HG03097 (cell line): ENCODE data around the gene PLA2G12A.

Source experiments
- ATAC-seq: cut with Tn5 transposase; IDR thresholded peaks from one replicate; pipeline ENCODE4 v1.9.1; 2021; ENCODE audit not compliant: unreplicated experiment, low FRiP score

The PLA2G12A gene

GRCh38 chr4:109729718-109730618, at the start of gene PLA2G12A:
Gene PLA2G12A, minus strand, starts transcription at chr4:109730070. Its CDS starts 261 bp downstream, at chr4:109729809.
- peak; percentile 77 for ATAC-seq

- no peak for ATAC-seq
These were observed 35.0 kb upstream of the PLA2G12A start for GRCh38 chr4:109764789-109765402.

GRCh38 chr4:109764376-109764775, 34.5 kb upstream of the PLA2G12A start:
- ATAC-seq: no peak

- ATAC-seq: no peak
These were observed 30.8 kb upstream of the PLA2G12A start for GRCh38 chr4:109760682-109761081.

- no peak for ATAC-seq
These were observed 25.8 kb upstream of the PLA2G12A start for GRCh38 chr4:109755656-109756055.

GRCh38 chr4:109754093-109754857, 24.4 kb upstream of the PLA2G12A start:
- no peak for ATAC-seq

GRCh38 chr4:109752525-109752924, 22.7 kb upstream of the PLA2G12A start:
- ATAC-seq: no peak

- no peak for ATAC-seq
These were observed 22.0 kb upstream of the PLA2G12A start for GRCh38 chr4:109751852-109752251.

- no peak for ATAC-seq
These were observed 20.9 kb upstream of the PLA2G12A start for GRCh38 chr4:109750652-109751244.

- ATAC-seq: no peak
These were observed 19.7 kb upstream of the PLA2G12A start for GRCh38 chr4:109749388-109750082.

- no peak for ATAC-seq
These were observed 18.2 kb upstream of the PLA2G12A start for GRCh38 chr4:109748114-109748513.

- no peak for ATAC-seq
These were observed 16.9 kb upstream of the PLA2G12A start for GRCh38 chr4:109746728-109747127.

GRCh38 chr4:109745830-109746229, 16.0 kb upstream of the PLA2G12A start:
- ATAC-seq: no peak

- ATAC-seq: no peak
These were observed 9.7 kb upstream of the PLA2G12A start for GRCh38 chr4:109739547-109739946.

- ATAC-seq: no peak
These were observed 8.4 kb upstream of the PLA2G12A start for GRCh38 chr4:109738104-109738872.

- no peak for ATAC-seq
These were observed 5.9 kb upstream of the PLA2G12A start for GRCh38 chr4:109735566-109736365.

- no peak for ATAC-seq
These were observed 3.9 kb upstream of the PLA2G12A start for GRCh38 chr4:109733728-109734127.
